Breast epithelium (tissue), 4 donors: Measurements from ENCODE around the gene SLC66A2. TPM values are rescaled to one million over a fixed set of nuclear protein-coding genes. Genes with fewer than 3 reads are reported as not detected.
"Not testable (repeated sequence)": the region's sequence is repeated elsewhere in the genome, so short reads cannot be mapped to it uniquely, and the experiment has no call there.

Experiments used
- DNase-seq, 2 donors: peaks; one replicate each; pipeline ENCODE4 v3.0.0-alpha.2; 2019; ENCODE audit warnings: low spot score in 2 of 2
- H3K27ac ChIP-seq, 2 donors: fragments of 200-600 bp; sonication (generic) in 1 of 2; one replicate each; pipeline ENCODE4 v1.5.1; 2016 to 2019; ENCODE audit warnings: mild to moderate bottlenecking in 1 of 2
- H3K27me3 ChIP-seq, 2 donors: fragments of 200-600 bp; sonication (generic) in 1 of 2; one replicate each; pipeline versions ENCODE4 v1.5.1 to v1.6.0; 2017 to 2019; ENCODE audit warnings: control low read depth in 1 of 2, mild to moderate bottlenecking in 1 of 2
- H3K36me3 ChIP-seq: fragments of 200-600 bp; one replicate; pipeline ENCODE4 v1.5.1; 2019
- H3K4me1 ChIP-seq, 2 donors: fragments of 200-600 bp; sonication (generic); one replicate each; pipeline ENCODE4 v1.5.1; 2016 to 2019; ENCODE audit warnings: control low read depth in 1 of 2
- H3K4me3 ChIP-seq, 3 donors: fragments of 200-600 bp; sonication (generic); 1 replicate in 2 of 3; 2 replicates in 1 of 3; pipeline ENCODE4 v1.5.1; 2016 to 2019; ENCODE audit warnings: mild to moderate bottlenecking in 3 of 3, moderate library complexity in 2 of 3
- H3K9me3 ChIP-seq, 2 donors: fragments of 200-600 bp; sonication (generic) in 1 of 2; one replicate each; pipeline ENCODE4 v1.5.1; 2016 to 2019; ENCODE audit warnings: control low read depth in 1 of 2
- CTCF ChIP-seq, 3 donors: fragments of 450-650 bp; IDR thresholded peaks; one replicate each; pipeline ENCODE4 v1.5.1; 2016 to 2017; ENCODE audit warnings: antibody characterized with exemption in 3 of 3, mild to moderate bottlenecking in 3 of 3, moderate library complexity in 3 of 3
- POLR2A ChIP-seq: fragments of 450-650 bp; IDR thresholded peaks from one replicate; pipeline ENCODE4 v1.6.1; 2016; ENCODE audit warnings: antibody characterized with exemption, mild to moderate bottlenecking, moderate library complexity
- POLR2AphosphoS5 ChIP-seq, 3 donors: sonication (generic); formaldehyde crosslinking; IDR thresholded peaks; one replicate each; pipeline ENCODE4 v1.6.1; 2017; ENCODE audit warnings: antibody characterized with exemption in 3 of 3
- intact Hi-C: fragments of 100-400 bp; cut with DNase I; formaldehyde crosslinking; loops from one replicate; pipeline ENCODE4 v1.15.1; 2023; ENCODE audit warnings: low total_unique reads
- total RNA-seq, 3 donors: library from RNA; depleted of rRNA; stranded (reverse); fragments of >200 nt; gene quantifications; one replicate each; pipeline ENCODE4 v1.1.0, GENCODE V29; 2016

SLC66A2 gene
- 100 to 1,000 TPM in 1 of 3 donors, 10 to 100 TPM in 2; 45.2 to 141 (median 65.9) TPM for total RNA-seq

DNA sequence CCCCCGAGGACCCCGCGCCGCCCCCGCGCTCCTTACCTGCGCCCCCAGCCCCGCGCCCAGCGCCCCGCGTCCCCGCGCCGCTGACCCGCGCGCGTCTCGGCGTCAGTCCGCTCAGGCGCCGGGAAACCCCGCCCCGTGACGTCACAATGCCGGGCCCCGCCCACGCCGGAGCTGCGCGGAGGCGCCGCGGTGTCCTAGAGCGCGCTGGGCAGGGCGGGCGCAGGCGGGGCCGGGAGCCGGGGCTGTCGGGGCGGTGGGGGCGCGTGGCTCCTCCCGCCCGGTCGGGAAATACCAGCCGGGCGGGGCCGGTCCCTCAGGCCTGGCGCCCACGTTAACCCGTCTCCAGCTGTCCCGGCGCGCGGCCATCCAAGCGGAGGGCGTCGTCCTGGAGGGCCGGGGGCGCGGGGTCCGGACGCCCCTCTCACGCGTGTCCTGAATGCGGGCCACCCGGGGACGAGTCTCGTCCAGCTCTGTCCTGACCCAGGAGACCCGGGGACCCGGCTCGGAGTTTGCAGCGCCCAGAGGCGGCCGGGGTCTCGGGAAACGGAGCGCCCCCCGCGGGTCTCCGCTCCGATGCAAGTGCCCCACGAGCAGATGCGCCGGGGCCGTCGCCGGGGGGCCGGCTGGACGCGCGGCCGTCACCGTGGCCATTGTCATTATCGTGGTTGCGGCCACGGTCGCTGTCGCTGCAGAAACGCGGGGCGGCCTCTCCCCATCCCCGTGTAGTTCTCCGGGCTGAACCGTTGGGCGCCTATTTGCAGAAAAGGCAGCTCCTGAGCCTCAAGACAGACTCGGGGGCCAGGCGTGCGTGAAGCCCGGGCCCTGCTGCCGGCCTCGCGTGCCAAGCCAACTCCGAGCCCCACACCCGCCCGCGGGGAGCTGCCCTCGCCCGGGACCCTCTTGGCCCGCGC lies at the start of gene SLC66A2:
TSS of gene SLC66A2 (minus strand) at position 109 of the 911 bp plus-strand sequence. CDS start 727 bp downstream, outside the sequence.
- Histone ChIP-seq H3K36me3 (no peaks in the 10 kb centered on the region), H3K9me3 (no peaks in the 10 kb centered on the region), H3K27me3 (no peaks in the 10 kb centered on the region), H3K27ac (peak within 1 kb of the TSS; percentile 91 to 95), H3K4me3 (peak within 1 kb of the TSS; percentile 81 to 98 (median 97)), H3K4me1 (peaks cover 0 to 13% of the 10 kb centered on the region in 2 donors)
- peak in 1 of 3 donors; percentile 70 for TF ChIP-seq POLR2AphosphoS5 (IDR thresholded peaks at IDR 0.05)
- TF ChIP-seq POLR2A = no peak
- DNase-seq = peak; percentile 83 to 93
- intact Hi-C loops = no loop called here

DNA sequence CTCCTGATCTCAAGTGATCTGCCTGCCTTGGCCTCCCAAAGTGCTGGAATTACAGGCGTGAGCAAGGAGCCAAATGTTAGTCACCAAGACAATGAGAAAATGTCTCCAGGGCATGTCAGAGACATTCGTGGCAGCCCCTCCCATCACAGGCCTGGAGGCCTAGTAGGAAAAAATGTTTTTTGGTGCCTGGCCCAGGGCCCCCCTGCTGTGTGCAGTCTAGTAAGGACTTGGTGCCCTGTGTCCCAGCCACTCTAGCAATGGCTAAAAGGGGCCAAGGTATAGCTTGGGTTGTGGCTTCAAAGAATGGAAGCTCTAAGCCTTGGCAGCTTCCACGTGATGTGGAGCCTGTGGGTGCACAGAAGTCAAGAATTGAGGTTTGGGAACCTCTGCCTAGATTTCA lies 49.4 kb upstream of the SLC66A2 start:
- Histone ChIP-seq H3K36me3 (no peaks in the 10 kb centered on the region), H3K27ac (no peak overlapping the region), H3K4me1 (no peaks in the 10 kb centered on the region), H3K9me3 (peaks cover 15 to 17% of the 10 kb centered on the region in 2 donors), H3K27me3 (no peaks in the 10 kb centered on the region), H3K4me3 (no peak overlapping the region)
- no peak for DNase-seq
- TF ChIP-seq POLR2AphosphoS5 (IDR thresholded peaks at IDR 0.05) = no peak
- intact Hi-C loops = no loop called here

DNA sequence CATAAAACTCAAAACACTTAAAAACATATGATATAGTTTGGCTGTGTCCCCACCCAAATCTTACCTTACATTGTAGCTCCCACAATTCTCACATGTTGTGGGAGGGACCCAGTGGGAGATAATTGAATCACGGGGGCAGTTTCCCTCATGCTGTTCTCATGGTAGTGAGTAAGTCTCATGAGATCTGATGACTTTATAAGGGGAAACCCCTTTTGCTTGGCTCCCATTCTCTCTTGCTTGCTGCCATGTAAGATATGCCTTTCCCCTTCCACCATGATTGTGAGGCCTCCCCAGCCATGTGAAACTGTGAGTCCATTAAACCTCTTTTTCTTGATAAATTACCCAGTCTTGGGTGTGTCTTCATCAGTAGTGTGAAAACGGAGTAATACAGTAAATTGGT lies 48.2 kb upstream of the SLC66A2 start:
- H3K36me3 ChIP-seq, intact Hi-C loops, H3K4me3 ChIP-seq, H3K27ac ChIP-seq, DNase-seq, H3K4me1 ChIP-seq, H3K27me3 ChIP-seq: not testable (repeated sequence)
- peaks cover 15 to 17% of the 10 kb centered on the region in 2 donors for H3K9me3 ChIP-seq

GRCh38 chr18:79991494-79991893 lies 40.0 kb upstream of the SLC66A2 start:
- H3K4me3 ChIP-seq = no peak overlapping the region
- H3K36me3 ChIP-seq = no peaks in the 10 kb centered on the region
- H3K27me3 ChIP-seq = no peaks in the 10 kb centered on the region
- TF ChIP-seq POLR2A (no peak), CTCF (IDR thresholded peaks at IDR 0.05) (no peak), POLR2AphosphoS5 (IDR thresholded peaks at IDR 0.05) (no peak)
- no peak for DNase-seq
- H3K4me1 ChIP-seq = peaks cover 4 to 10% of the 10 kb centered on the region in 2 donors
- H3K27ac ChIP-seq = no peak overlapping the region
- H3K9me3 ChIP-seq = no peaks in the 10 kb centered on the region
- intact Hi-C loops = no loop called here

DNA sequence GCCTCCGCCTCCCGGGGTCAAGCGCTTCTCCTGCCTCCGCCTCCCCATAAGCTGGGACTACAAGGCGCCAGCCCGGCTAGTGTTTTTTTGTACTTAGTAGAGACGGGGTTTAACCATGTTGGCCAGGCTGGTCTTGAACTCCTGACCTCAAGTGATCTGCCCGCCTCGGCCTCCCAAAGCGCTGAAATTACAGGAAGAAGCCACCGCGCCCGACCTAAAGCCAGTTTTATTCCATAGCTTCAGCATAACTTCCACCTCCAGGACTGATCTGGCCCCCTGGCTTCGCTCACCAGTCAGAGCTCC lies 37.7 kb upstream of the SLC66A2 start:
- peaks cover 4 to 11% of the 10 kb centered on the region in 2 donors for H3K4me1 ChIP-seq
- TF ChIP-seq POLR2A (no peak), POLR2AphosphoS5 (IDR thresholded peaks at IDR 0.05) (no peak), CTCF (IDR thresholded peaks at IDR 0.05) (no peak)
- intact Hi-C loops = no loop called here
- no peaks in the 10 kb centered on the region for H3K9me3 ChIP-seq
- no peaks in the 10 kb centered on the region for H3K27me3 ChIP-seq
- H3K27ac ChIP-seq = peak overlapping the region; percentile 94 to 98
- peak overlapping the region; percentile 89 to 91 (median 90) for H3K4me3 ChIP-seq
- DNase-seq = no peak
- no peaks in the 10 kb centered on the region for H3K36me3 ChIP-seq

DNA sequence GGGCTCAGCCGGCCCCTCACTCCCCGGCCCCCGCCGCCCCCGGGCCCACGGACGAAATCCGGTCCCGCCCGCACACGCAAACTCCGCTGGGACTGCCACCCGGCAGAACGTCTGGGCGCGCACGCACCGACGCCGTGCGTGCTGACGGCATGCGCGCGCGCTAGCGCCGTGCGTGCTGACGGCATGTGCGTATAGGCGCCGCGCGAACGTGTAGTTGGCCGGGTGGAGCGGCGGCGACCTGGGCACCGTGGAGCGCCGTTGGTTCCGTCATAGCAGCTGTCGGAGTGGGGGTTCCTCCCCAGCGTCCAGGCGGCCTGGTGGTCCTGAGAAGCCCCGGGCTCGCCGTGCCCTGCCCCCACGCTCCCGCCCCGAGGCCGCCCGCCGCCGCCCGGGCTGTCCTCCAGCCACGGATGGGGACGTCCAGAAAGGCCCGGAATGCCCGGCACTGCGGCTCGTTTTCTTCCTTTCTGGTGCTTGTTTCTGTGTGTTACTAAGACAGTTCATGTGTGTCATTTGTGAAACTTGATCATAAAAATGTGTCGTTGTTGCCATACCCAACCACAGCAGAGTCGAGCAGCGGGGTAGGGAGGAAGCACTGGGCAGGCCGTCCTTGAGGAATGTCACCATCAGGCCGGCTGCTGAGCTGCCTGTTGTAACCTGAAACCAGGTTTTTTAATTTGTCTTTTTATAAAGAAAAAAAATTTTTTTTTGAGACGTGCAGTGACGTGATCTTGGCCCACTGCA lies 37.2 kb upstream of the SLC66A2 start, which contains the start of gene TXNL4A:
TSS of gene TXNL4A (minus strand) at position 113 of the 744 bp plus-strand sequence. CDS start 171 bp downstream, outside the sequence.
- H3K27ac ChIP-seq = peak within 1 kb of the TSS; percentile 94 to 98
- peaks cover 4 to 11% of the 10 kb centered on the region in 2 donors for H3K4me1 ChIP-seq
- intact Hi-C loops = no loop called here
- H3K36me3 ChIP-seq = no peaks in the 10 kb centered on the region
- H3K4me3 ChIP-seq = peak within 1 kb of the TSS; percentile 89 to 91 (median 90)
- TF ChIP-seq POLR2A (peak; percentile 48), CTCF (IDR thresholded peaks at IDR 0.05) (peak in 1 of 3 donors; percentile 14), POLR2AphosphoS5 (IDR thresholded peaks at IDR 0.05) (peak; percentile 58 to 94 (median 94))
- no peaks in the 10 kb centered on the region for H3K27me3 ChIP-seq
- no peaks in the 10 kb centered on the region for H3K9me3 ChIP-seq
- DNase-seq = peak; percentile 70 to 75
